CD14-positive monocyte (primary cell): ENCODE results near the gene NDUFA9. TPM values are rescaled to one million over a fixed set of nuclear protein-coding genes. Genes with fewer than 3 reads are reported as not detected.
A peak's percentile ranks its signal among the peaks of the same experiment; 100 is the strongest.

Experiments used
- DNase-seq, 3 donors: peaks; one replicate each; pipeline ENCODE4 v3.0.0-alpha.2; 2011 to 2022
- H2AFZ ChIP-seq: 2 replicates; pipeline ENCODE4 v1.6.0; 2012; ENCODE audit warnings: mild to moderate bottlenecking, low read depth, low read length, inconsistent platforms; ENCODE audit not compliant: insufficient read depth, poor library complexity, severe bottlenecking
- H3K27ac ChIP-seq, 2 donors: 1 replicate in 1 of 2; 2 replicates in 1 of 2; pipeline ENCODE4 v1.5.1; 2012 to 2013; ENCODE audit warnings: low read length in 2 of 2, control low read depth in 1 of 2, inconsistent platforms in 1 of 2, low read depth in 1 of 2, mild to moderate bottlenecking in 1 of 2
- H3K27me3 ChIP-seq, 2 donors: one replicate each; pipeline versions ENCODE4 v1.6.0 to v1.6.1; 2011 to 2013; ENCODE audit warnings: low read length in 2 of 2; ENCODE audit not compliant: control insufficient read depth in 2 of 2, insufficient read depth in 2 of 2
- H3K36me3 ChIP-seq, 2 donors: replicated peaks in 1 of 2; 1 replicate in 1 of 2; 2 replicates in 1 of 2; pipeline versions ENCODE4 v1.5.1 to v1.6.1; 2012 to 2013; ENCODE audit warnings: low read length in 2 of 2, control low read depth in 1 of 2, inconsistent platforms in 1 of 2, mild to moderate bottlenecking in 1 of 2; ENCODE audit not compliant: insufficient read depth in 2 of 2, control insufficient read depth in 1 of 2
- H3K4me1 ChIP-seq, 2 donors: 1 replicate in 1 of 2; 2 replicates in 1 of 2; pipeline versions ENCODE4 v1.5.1 to v1.6.1; 2012 to 2013; ENCODE audit warnings: low read length in 2 of 2, control low read depth in 1 of 2, inconsistent platforms in 1 of 2, mild to moderate bottlenecking in 1 of 2, moderate library complexity in 1 of 2; ENCODE audit not compliant: insufficient read depth in 2 of 2, control insufficient read depth in 1 of 2
- H3K4me2 ChIP-seq: replicated peaks from 2 replicates; pipeline ENCODE3; 2012; ENCODE audit warnings: low read length, moderate library complexity, mild to moderate bottlenecking; ENCODE audit not compliant: poor library complexity, severe bottlenecking; ENCODE audit errors: extremely low read depth
- H3K4me3 ChIP-seq, 3 experiments: fragments of 200-600 bp in 1 of 3; sonication (generic) in 1 of 3; replicated peaks in 1 of 3; 1 replicate in 2 of 3; 2 replicates in 1 of 3; pipeline ENCODE4 v1.5.1; 2011 to 2013; ENCODE audit warnings: low read length in 3 of 3, mild to moderate bottlenecking in 3 of 3, control low read depth in 2 of 3, low read depth in 2 of 3, inconsistent platforms in 1 of 3, moderate library complexity in 1 of 3
- H3K79me2 ChIP-seq: 2 replicates; pipeline ENCODE4 v1.6.0; 2012; ENCODE audit warnings: mild to moderate bottlenecking, control low read depth, inconsistent platforms, low read length, moderate library complexity; ENCODE audit not compliant: insufficient read depth
- H3K9ac ChIP-seq: 2 replicates; pipeline ENCODE4 v1.6.0; 2017; ENCODE audit warnings: low read length, mild to moderate bottlenecking; ENCODE audit not compliant: insufficient read depth, poor library complexity, severe bottlenecking
- H3K9me3 ChIP-seq, 2 donors: replicated peaks in 1 of 2; 1 replicate in 1 of 2; 2 replicates in 1 of 2; pipeline versions ENCODE4 v1.5.1 to v1.6.1; 2012 to 2013; ENCODE audit warnings: low read length in 2 of 2, control low read depth in 1 of 2; ENCODE audit not compliant: control insufficient read depth in 1 of 2, insufficient read depth in 1 of 2
- H4K20me1 ChIP-seq: 2 replicates; pipeline ENCODE4 v1.6.0; 2012; ENCODE audit warnings: mild to moderate bottlenecking, low read length, control low read depth, moderate library complexity; ENCODE audit not compliant: insufficient read depth
- H3K27ac Mint-ChIP-seq, 7 donors: one replicate each; pipeline ENCODE4 v1.8.0; 2020; ENCODE audit warnings: mild to moderate bottlenecking in 7 of 7, mixed read lengths in 7 of 7, moderate library complexity in 6 of 7, inconsistent platforms in 2 of 7
- H3K27me3 Mint-ChIP-seq, 3 donors: one replicate each; pipeline ENCODE4 v1.8.0; 2021 to 2022; ENCODE audit warnings: low read depth in 3 of 3, mild to moderate bottlenecking in 3 of 3, mixed read lengths in 3 of 3, moderate library complexity in 3 of 3, inconsistent platforms in 1 of 3
- H3K36me3 Mint-ChIP-seq, 2 donors: one replicate each; pipeline ENCODE4 v1.8.0; 2020; ENCODE audit warnings: mixed read lengths in 2 of 2, inconsistent platforms in 1 of 2, mild to moderate bottlenecking in 1 of 2
- H3K4me1 Mint-ChIP-seq: one replicate; pipeline ENCODE4 v1.8.0; 2020; ENCODE audit warnings: mild to moderate bottlenecking, mixed read lengths
- H3K4me3 Mint-ChIP-seq, 2 donors: one replicate each; pipeline ENCODE4 v1.8.0; 2020; ENCODE audit warnings: mild to moderate bottlenecking in 2 of 2, mixed read lengths in 2 of 2, moderate library complexity in 1 of 2
- H3K9me3 Mint-ChIP-seq, 7 donors: one replicate each; pipeline ENCODE4 v1.8.0; 2020 to 2022; ENCODE audit warnings: mixed read lengths in 7 of 7, mild to moderate bottlenecking in 6 of 7, moderate library complexity in 6 of 7, inconsistent platforms in 2 of 7
- WGBS: methylation state at CpG from one replicate; pipeline ENCODE4 v1.1.5; 2013; ENCODE audit warnings: missing lambda C conversion rate; ENCODE audit not compliant: insufficient coverage; 5-methylcytosine and 5-hydroxymethylcytosine counted together
- intact Hi-C, 2 donors: fragments of 100-400 bp; cut with micrococcal nuclease; formaldehyde crosslinking; loops; one replicate each; pipeline versions ENCODE4 v1.15.0 to v1.15.1; 2023
- polyA plus RNA-seq, 3 donors: library from polyadenylated mRNA; depleted of rRNA in 1 of 3; unstranded in 2 of 3; stranded (reverse) in 1 of 3; fragments of 300-500 nt in 2 of 3; fragments of >200 nt in 1 of 3; fragmentation: Illumina TruSeq in 2 of 3; gene quantifications; 1 replicate in 2 of 3; 2 replicates in 1 of 3; pipeline ENCODE4 v1.2.3, GENCODE V29; 2012 to 2021
- TF ChIP-seq, protein P1 (sequence below): fragments of 200-600 bp; IDR thresholded peaks from one replicate; pipeline ENCODE4 v1.8.0; 2022; ENCODE audit warnings: antibody characterized with exemption, mild to moderate bottlenecking

The NDUFA9 gene
- polyA plus RNA-seq, 3 donors, result 31.4 to 200 (median 136) TPM

- Mint-ChIP-seq H3K27me3 (no peaks in the 10 kb centered on the region), H3K9me3 (no peaks in the 10 kb centered on the region), H3K4me3 (no peak overlapping the region), H3K27ac (peak overlapping the region in 4 of 7 donors; percentile 1 to 40 (median 20)), H3K36me3 (peaks cover 50 to 72% of the 10 kb centered on the region in 2 donors), H3K4me1 (peaks cover 10% of the 10 kb centered on the region)
- no peak overlapping the region for H3K9ac ChIP-seq
- no peak overlapping the region for H3K4me3 ChIP-seq
- H2AFZ ChIP-seq, result no peak overlapping the region
- no peak overlapping the region for H3K27ac ChIP-seq
- H3K4me2 ChIP-seq, result no peak overlapping the region
- peaks cover 4% of the 10 kb centered on the region for H4K20me1 ChIP-seq
- H3K36me3 ChIP-seq, result peaks cover 89 to 100% of the 10 kb centered on the region in 2 donors
- H3K4me1 ChIP-seq, result no peaks in the 10 kb centered on the region
- TF ChIP-seq, protein P1, sequence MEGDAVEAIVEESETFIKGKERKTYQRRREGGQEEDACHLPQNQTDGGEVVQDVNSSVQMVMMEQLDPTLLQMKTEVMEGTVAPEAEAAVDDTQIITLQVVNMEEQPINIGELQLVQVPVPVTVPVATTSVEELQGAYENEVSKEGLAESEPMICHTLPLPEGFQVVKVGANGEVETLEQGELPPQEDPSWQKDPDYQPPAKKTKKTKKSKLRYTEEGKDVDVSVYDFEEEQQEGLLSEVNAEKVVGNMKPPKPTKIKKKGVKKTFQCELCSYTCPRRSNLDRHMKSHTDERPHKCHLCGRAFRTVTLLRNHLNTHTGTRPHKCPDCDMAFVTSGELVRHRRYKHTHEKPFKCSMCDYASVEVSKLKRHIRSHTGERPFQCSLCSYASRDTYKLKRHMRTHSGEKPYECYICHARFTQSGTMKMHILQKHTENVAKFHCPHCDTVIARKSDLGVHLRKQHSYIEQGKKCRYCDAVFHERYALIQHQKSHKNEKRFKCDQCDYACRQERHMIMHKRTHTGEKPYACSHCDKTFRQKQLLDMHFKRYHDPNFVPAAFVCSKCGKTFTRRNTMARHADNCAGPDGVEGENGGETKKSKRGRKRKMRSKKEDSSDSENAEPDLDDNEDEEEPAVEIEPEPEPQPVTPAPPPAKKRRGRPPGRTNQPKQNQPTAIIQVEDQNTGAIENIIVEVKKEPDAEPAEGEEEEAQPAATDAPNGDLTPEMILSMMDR, result no peak
- H3K27me3 ChIP-seq, result no peaks in the 10 kb centered on the region
- WGBS, result no CpG with 5 or more reads among the region's 3 CpGs
- DNase-seq, result no peak
- H3K79me2 ChIP-seq, result no peaks in the 10 kb centered on the region
- intact Hi-C loops, result no loop called here
- no peaks in the 10 kb centered on the region for H3K9me3 ChIP-seq
These were observed 15.1 kb downstream of the NDUFA9 start for GRCh38 chr12:4663971-4664505.

GRCh38 chr12:4665236-4665635 lies 16.3 kb downstream of the NDUFA9 start:
- H3K27ac Mint-ChIP-seq, result peak overlapping the region in 1 of 7 donors; percentile 13
- no peaks in the 10 kb centered on the region for H3K27me3 Mint-ChIP-seq
- H3K9ac ChIP-seq, result no peak overlapping the region
- intact Hi-C loops, result no loop called here
- H3K36me3 Mint-ChIP-seq, result peaks cover 62 to 80% of the 10 kb centered on the region in 2 donors
- H3K36me3 ChIP-seq, result peaks cover 89 to 100% of the 10 kb centered on the region in 2 donors
- H2AFZ ChIP-seq, result no peak overlapping the region
- no peaks in the 10 kb centered on the region for H3K9me3 ChIP-seq
- H3K4me3 ChIP-seq, result no peak overlapping the region
- DNase-seq, result no peak
- no peak overlapping the region for H3K4me2 ChIP-seq
- no peak overlapping the region for H3K27ac ChIP-seq
- TF ChIP-seq, protein P1, result no peak
- H3K4me3 Mint-ChIP-seq, result no peak overlapping the region
- peaks cover 10% of the 10 kb centered on the region for H3K4me1 Mint-ChIP-seq
- peaks cover 0 to 2% (median 0%) of the 10 kb centered on the region in 7 donors for H3K9me3 Mint-ChIP-seq
- H3K27me3 ChIP-seq, result no peaks in the 10 kb centered on the region
- no CpG with 5 or more reads among the region's 3 CpGs for WGBS
- H4K20me1 ChIP-seq, result peaks cover 4% of the 10 kb centered on the region
- H3K4me1 ChIP-seq, result no peaks in the 10 kb centered on the region
- no peaks in the 10 kb centered on the region for H3K79me2 ChIP-seq
